Putamen (tissue), 1 donor: ENCODE measurements around the gene TBC1D3L.
"Not testable (repeated sequence)": the region's sequence is repeated elsewhere in the genome, so short reads cannot be mapped to it uniquely, and the experiment has no call there.

Experiments
- DNase-seq: peaks from one replicate; pipeline ENCODE4 v3.0.0-alpha.2; 2016; ENCODE audit warnings: low spot score

The TBC1D3L gene

GRCh38 chr17:37988960-37989359 lies at the start of gene TBC1D3L:
Gene TBC1D3L, minus strand, starts transcription at chr17:37989060. Its CDS starts 1,540 bp downstream, at chr17:37987520.
- not testable (repeated sequence) for DNase-seq

- not testable (repeated sequence) for DNase-seq
Measured at GRCh38 chr17:38003676-38004075, 14.8 kb upstream of the TBC1D3L start, which contains the start of gene TBC1D3D. Gene TBC1D3D, plus strand, starts transcription at chr17:38003976. Its CDS starts 1,585 bp downstream, at chr17:38005561.
